ENCODE results near the gene SSH3.

DNA sequence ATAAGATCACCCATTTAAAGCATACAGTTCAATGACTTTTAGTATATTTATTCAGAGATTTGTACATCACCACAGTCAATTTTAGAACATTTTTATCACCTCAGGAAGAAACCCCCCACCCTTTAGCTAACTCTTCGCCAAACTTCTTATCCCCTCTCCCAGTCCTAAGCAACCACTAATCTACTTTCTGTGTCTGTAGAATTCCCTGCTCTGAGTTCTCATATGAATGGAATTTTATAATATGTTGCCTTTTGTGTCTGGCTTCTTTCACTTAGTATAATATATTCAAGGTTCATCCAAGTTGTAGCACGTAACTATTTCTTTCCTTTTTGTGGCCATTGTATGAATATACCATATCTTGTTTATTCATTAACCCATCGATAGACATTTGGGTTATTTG is 10.7 kb upstream of the SSH3 start:
- TF ChIP-seq, protein P1, sequence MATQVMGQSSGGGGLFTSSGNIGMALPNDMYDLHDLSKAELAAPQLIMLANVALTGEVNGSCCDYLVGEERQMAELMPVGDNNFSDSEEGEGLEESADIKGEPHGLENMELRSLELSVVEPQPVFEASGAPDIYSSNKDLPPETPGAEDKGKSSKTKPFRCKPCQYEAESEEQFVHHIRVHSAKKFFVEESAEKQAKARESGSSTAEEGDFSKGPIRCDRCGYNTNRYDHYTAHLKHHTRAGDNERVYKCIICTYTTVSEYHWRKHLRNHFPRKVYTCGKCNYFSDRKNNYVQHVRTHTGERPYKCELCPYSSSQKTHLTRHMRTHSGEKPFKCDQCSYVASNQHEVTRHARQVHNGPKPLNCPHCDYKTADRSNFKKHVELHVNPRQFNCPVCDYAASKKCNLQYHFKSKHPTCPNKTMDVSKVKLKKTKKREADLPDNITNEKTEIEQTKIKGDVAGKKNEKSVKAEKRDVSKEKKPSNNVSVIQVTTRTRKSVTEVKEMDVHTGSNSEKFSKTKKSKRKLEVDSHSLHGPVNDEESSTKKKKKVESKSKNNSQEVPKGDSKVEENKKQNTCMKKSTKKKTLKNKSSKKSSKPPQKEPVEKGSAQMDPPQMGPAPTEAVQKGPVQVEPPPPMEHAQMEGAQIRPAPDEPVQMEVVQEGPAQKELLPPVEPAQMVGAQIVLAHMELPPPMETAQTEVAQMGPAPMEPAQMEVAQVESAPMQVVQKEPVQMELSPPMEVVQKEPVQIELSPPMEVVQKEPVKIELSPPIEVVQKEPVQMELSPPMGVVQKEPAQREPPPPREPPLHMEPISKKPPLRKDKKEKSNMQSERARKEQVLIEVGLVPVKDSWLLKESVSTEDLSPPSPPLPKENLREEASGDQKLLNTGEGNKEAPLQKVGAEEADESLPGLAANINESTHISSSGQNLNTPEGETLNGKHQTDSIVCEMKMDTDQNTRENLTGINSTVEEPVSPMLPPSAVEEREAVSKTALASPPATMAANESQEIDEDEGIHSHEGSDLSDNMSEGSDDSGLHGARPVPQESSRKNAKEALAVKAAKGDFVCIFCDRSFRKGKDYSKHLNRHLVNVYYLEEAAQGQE (IDR thresholded peaks at IDR 0.05; ENCODE audit: insufficient replicate concordance, low read depth): no peak
- TF ChIP-seq POLR2AphosphoS5 (IDR thresholded peaks at IDR 0.05; ENCODE audit: low read depth) (no peak), CTCF (IDR thresholded peaks at IDR 0.05; ENCODE audit: insufficient read depth, low read length) (no peak), GABPA (IDR thresholded peaks at IDR 0.05; ENCODE audit: low read depth) (no peak)

All from HL-60 (cell line).